Measurements from ENCODE around the gene SMDT1. TPM values are rescaled to one million over a fixed set of nuclear protein-coding genes. Genes with fewer than 3 reads are reported as not detected.

SMDT1 gene
- total and polyA plus RNA-seq, 4 donors = 7.2 to 115 (median 39.9) TPM

DNA sequence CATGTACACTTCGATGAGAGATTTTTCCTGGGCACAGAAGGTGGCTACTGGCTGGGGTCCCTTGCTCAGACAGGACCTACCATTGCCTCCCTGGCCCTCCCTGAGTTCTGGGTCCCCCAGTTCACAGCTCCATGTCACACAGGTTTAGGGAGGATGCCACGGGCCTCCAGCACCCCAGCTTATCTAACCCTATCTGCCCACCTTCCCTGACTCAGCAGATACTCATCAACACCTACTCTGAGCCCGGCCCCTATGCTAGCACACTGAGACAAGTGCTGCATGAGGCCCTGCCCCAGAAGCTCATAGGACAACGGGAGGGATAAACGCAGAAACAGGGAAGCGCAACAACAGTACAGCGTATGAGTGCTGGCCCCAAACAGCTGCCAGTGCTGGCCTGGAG lies 18.5 kb upstream of the SMDT1 start:
- no peaks in the 10 kb centered on the region for H3K27me3 ChIP-seq (ENCODE audit: control insufficient read depth in 4 of 4, insufficient read depth in 4 of 4, low read length in 3 of 4)
- H3K4me3 ChIP-seq (ENCODE audit: low read depth in 1 of 3, low read length in 3 of 3) = no peak overlapping the region
- TF ChIP-seq TAF1 (conservative IDR thresholded peaks at IDR 0.05) (no peak), RAD21 (IDR thresholded peaks at IDR 0.05) (no peak), GABPA (IDR thresholded peaks at IDR 0.05 in 1 of 2, conservative IDR thresholded peaks at IDR 0.05 in 1 of 2) (no peak), MAX (IDR thresholded peaks at IDR 0.05) (no peak), HNF4G (IDR thresholded peaks at IDR 0.05) (no peak), REST (IDR thresholded peaks at IDR 0.05) (no peak), SP1 (IDR thresholded peaks at IDR 0.05) (no peak), NR2F2 (IDR thresholded peaks at IDR 0.05) (no peak), FOXA2 (IDR thresholded peaks at IDR 0.05) (no peak)
- TF ChIP-seq, protein P1, sequence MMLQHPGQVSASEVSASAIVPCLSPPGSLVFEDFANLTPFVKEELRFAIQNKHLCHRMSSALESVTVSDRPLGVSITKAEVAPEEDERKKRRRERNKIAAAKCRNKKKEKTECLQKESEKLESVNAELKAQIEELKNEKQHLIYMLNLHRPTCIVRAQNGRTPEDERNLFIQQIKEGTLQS (IDR thresholded peaks at IDR 0.05) = no peak
- H3K9ac ChIP-seq (ENCODE audit: low read depth in 1 of 2, low read length in 2 of 2) = no peak overlapping the region
- 95% methylated on average over 7 of the region's 7 CpGs for WGBS
- DNase-seq (ENCODE audit: low spot score) = no peak
- no peaks in the 10 kb centered on the region for H3K9me3 ChIP-seq (ENCODE audit: control insufficient read depth in 4 of 4, low read length in 3 of 4)
- H3K36me3 ChIP-seq (ENCODE audit: control insufficient read depth in 4 of 4, insufficient read depth in 3 of 4, low read depth in 1 of 4, low read length in 3 of 4) = peaks cover 8 to 32% (median 20%) of the 10 kb centered on the region in 4 donors
- peaks cover 4 to 16% (median 13%) of the 10 kb centered on the region in 4 donors for H3K4me1 ChIP-seq (ENCODE audit: control insufficient read depth in 4 of 4, insufficient read depth in 4 of 4, low read length in 3 of 4)
- H3K27ac ChIP-seq (ENCODE audit: low read depth in 1 of 2, low read length in 2 of 2) = no peak overlapping the region

- 99% methylated on average over 10 of the region's 10 CpGs for WGBS
- Histone ChIP-seq H3K4me1 (ENCODE audit: control insufficient read depth in 4 of 4, insufficient read depth in 4 of 4, low read length in 3 of 4) (peaks cover 4 to 22% (median 15%) of the 10 kb centered on the region in 4 donors), H3K4me3 (ENCODE audit: low read depth in 1 of 3, low read length in 3 of 3) (no peak overlapping the region), H3K9ac (ENCODE audit: low read depth in 1 of 2, low read length in 2 of 2) (no peak overlapping the region), H3K9me3 (ENCODE audit: control insufficient read depth in 4 of 4, low read length in 3 of 4) (no peaks in the 10 kb centered on the region), H3K36me3 (ENCODE audit: control insufficient read depth in 4 of 4, insufficient read depth in 3 of 4, low read depth in 1 of 4, low read length in 3 of 4) (peaks cover 8 to 46% (median 22%) of the 10 kb centered on the region in 4 donors), H3K27ac (ENCODE audit: low read depth in 1 of 2, low read length in 2 of 2) (no peak overlapping the region), H3K27me3 (ENCODE audit: control insufficient read depth in 4 of 4, insufficient read depth in 4 of 4, low read length in 3 of 4) (no peaks in the 10 kb centered on the region)
- no peak for DNase-seq (ENCODE audit: low spot score)
- TF ChIP-seq ZBTB33 (IDR thresholded peaks at IDR 0.05) (no peak), SP1 (IDR thresholded peaks at IDR 0.05) (no peak), GABPA (IDR thresholded peaks at IDR 0.05 in 1 of 2, conservative IDR thresholded peaks at IDR 0.05 in 1 of 2) (no peak), HNF4A (conservative IDR thresholded peaks at IDR 0.05) (no peak), TAF1 (conservative IDR thresholded peaks at IDR 0.05) (no peak), RXRA (IDR thresholded peaks at IDR 0.05) (no peak), RAD21 (IDR thresholded peaks at IDR 0.05) (no peak)
- TF ChIP-seq, protein P1 (IDR thresholded peaks at IDR 0.05) = no peak
Observed at GRCh38 chr22:42062506-42063170, 16.9 kb upstream of the SMDT1 start.

Measured in liver (tissue), 9 donors.